Neural cell (in vitro differentiated cells): ENCODE results near the gene DIP2C. TPM values are rescaled to one million over a fixed set of nuclear protein-coding genes. Genes with fewer than 3 reads are reported as not detected.

ENCODE experiments used
- H2AFZ ChIP-seq: fragments of 200-600, 300-800 bp; sonication (generic), shearing (Covaris generic); 2 replicates; pipeline ENCODE4 v1.6.0; 2014; ENCODE audit warnings: low read depth, mild to moderate bottlenecking, antibody characterized with exemption, low read length, moderate library complexity
- H3F3A ChIP-seq: fragments of 200-600 bp; shearing (Covaris generic); 2 replicates; pipeline ENCODE4 v1.6.1; 2016; ENCODE audit warnings: mild to moderate bottlenecking, moderate library complexity, mixed read lengths, antibody characterized with exemption, low read length; ENCODE audit not compliant: insufficient read depth, poor library complexity, severe bottlenecking
- H3K27ac ChIP-seq: fragments of 200-600, 300-800 bp; sonication (generic), shearing (Covaris generic); 2 replicates; pipeline ENCODE4 v1.5.1; 2014; ENCODE audit warnings: mild to moderate bottlenecking, low read length, moderate library complexity
- H3K27me3 ChIP-seq: fragments of 300-800, 200-600 bp; sonication (generic), shearing (Covaris generic); 2 replicates; pipeline ENCODE4 v1.6.0; 2014; ENCODE audit warnings: mild to moderate bottlenecking, low read depth, low read length, moderate library complexity; ENCODE audit not compliant: insufficient read depth
- H3K36me3 ChIP-seq: fragments of 300-800, 200-600 bp; sonication (generic), shearing (Covaris generic); 2 replicates; pipeline ENCODE4 v1.5.1; 2014; ENCODE audit warnings: mild to moderate bottlenecking, antibody characterized with exemption, low read length, moderate library complexity; ENCODE audit not compliant: insufficient read depth
- H3K4me2 ChIP-seq: fragments of 300-800, 200-600 bp; sonication (generic), shearing (Covaris generic); 2 replicates; pipeline ENCODE4 v1.6.0; 2014; ENCODE audit warnings: mild to moderate bottlenecking, low read length
- H3K4me3 ChIP-seq: fragments of 300-800, 200-600 bp; sonication (generic), shearing (Covaris generic); 2 replicates; pipeline ENCODE4 v1.5.1; 2014; ENCODE audit warnings: mild to moderate bottlenecking, low read length, moderate library complexity
- H3K79me2 ChIP-seq: fragments of 200-600 bp; shearing (Covaris generic); replicated peaks from 2 replicates; pipeline ENCODE4 v1.6.0; 2014; ENCODE audit warnings: mild to moderate bottlenecking, low read length, moderate library complexity; ENCODE audit not compliant: insufficient read depth
- H3K9ac ChIP-seq: fragments of 300-800, 200-600 bp; sonication (generic), shearing (Covaris generic); 2 replicates; pipeline ENCODE4 v1.6.1; 2016; ENCODE audit warnings: mild to moderate bottlenecking, low read length, mixed read lengths
- H3K9me2 ChIP-seq: fragments of 200-600 bp; shearing (Covaris generic); 2 replicates; pipeline ENCODE4 v1.6.1; 2016; ENCODE audit warnings: mild to moderate bottlenecking, low read length, mixed read lengths; ENCODE audit not compliant: insufficient read depth
- H3K9me3 ChIP-seq: fragments of 200-600, 300-800 bp; sonication (generic), shearing (Covaris generic); 2 replicates; pipeline ENCODE4 v1.6.1; 2016; ENCODE audit warnings: mild to moderate bottlenecking, mixed run types, low read length, moderate library complexity, mixed read lengths
- H4K20me1 ChIP-seq: fragments of 200-600 bp; shearing (Covaris generic); 2 replicates; pipeline ENCODE4 v1.6.1; 2016; ENCODE audit warnings: mild to moderate bottlenecking, mixed run types; ENCODE audit not compliant: insufficient read depth
- EP300 ChIP-seq: fragments of 450-650 bp; conservative IDR thresholded peaks from 2 replicates; pipeline ENCODE4 v1.6.1; 2014; ENCODE audit warnings: antibody characterized with exemption, mild to moderate bottlenecking, moderate library complexity; ENCODE audit not compliant: poor library complexity, severe bottlenecking
- EZH2 ChIP-seq: fragments of 200-600, 300-800 bp; shearing (Covaris generic), sonication (generic); IDR thresholded peaks from 2 replicates; pipeline ENCODE4 v1.6.1; 2014; ENCODE audit warnings: antibody characterized with exemption, low read length, borderline replicate concordance, mild to moderate bottlenecking; ENCODE audit not compliant: insufficient read depth, poor library complexity, severe bottlenecking
- MXI1 ChIP-seq: fragments of 450-650 bp; conservative IDR thresholded peaks from 2 replicates; pipeline ENCODE4 v1.6.1; 2014; ENCODE audit warnings: antibody characterized with exemption, mild to moderate bottlenecking; ENCODE audit not compliant: poor library complexity, severe bottlenecking
- POLR2AphosphoS5 ChIP-seq: IDR thresholded peaks from 2 replicates; pipeline ENCODE4 v1.6.1; 2012
- RAD21 ChIP-seq: fragments of 450-650 bp; conservative IDR thresholded peaks from 2 replicates; pipeline ENCODE4 v1.6.1; 2014; ENCODE audit warnings: antibody characterized with exemption, mild to moderate bottlenecking, moderate library complexity
- SMC3 ChIP-seq: fragments of 450-650 bp; conservative IDR thresholded peaks from 2 replicates; pipeline ENCODE4 v1.6.1; 2014; ENCODE audit warnings: antibody characterized with exemption, mild to moderate bottlenecking, moderate library complexity; ENCODE audit not compliant: poor library complexity
- TAF1 ChIP-seq: IDR thresholded peaks from 2 replicates; pipeline ENCODE4 v1.6.1; 2012; ENCODE audit warnings: low read depth
- polyA plus RNA-seq: library from polyadenylated mRNA; depleted of rRNA; stranded (reverse); fragments of >200 nt; gene quantifications from 2 replicates; pipeline ENCODE4 v1.2.3, GENCODE V29; 2014
- TF ChIP-seq, protein P1 (sequence below): fragments of 450-650 bp; IDR thresholded peaks from 2 replicates; pipeline ENCODE4 v1.5.1; 2014; ENCODE audit warnings: antibody characterized with exemption, mild to moderate bottlenecking, moderate library complexity; ENCODE audit not compliant: poor library complexity, severe bottlenecking
- TF ChIP-seq, protein P2 (sequence below): IDR thresholded peaks from 2 replicates; pipeline ENCODE4 v1.6.1; 2012; ENCODE audit warnings: borderline replicate concordance

The DIP2C gene
- polyA plus RNA-seq, 1 donor from 2014 or later = 24.1 TPM

DNA sequence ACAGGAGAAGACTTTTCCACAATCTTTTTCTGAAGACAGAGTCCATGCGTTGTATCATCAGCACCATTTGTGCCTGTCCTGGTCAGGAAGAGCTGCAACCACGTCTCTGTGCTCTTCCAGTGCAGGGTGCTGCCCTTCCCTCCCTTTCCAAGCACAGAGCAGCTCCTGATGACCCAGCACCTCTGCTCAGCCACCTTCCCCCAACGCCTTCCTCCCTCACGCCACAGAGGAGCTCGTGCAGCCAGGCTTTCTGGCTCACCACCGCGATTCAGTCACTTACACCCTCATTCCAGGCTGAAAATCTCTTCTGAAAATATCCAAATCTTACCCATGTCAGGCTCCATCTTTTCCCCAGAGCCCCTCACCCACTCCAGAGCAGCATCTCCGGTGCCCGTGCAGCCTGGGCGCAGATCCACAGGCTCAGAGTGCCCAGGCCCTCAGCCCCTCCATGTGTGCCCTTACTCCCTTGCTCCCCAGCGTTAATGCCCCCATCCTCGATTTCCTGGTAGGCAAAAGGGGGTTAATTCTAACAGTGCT lies 181.5 kb downstream of the DIP2C start:
- no peaks in the 10 kb centered on the region for H4K20me1 ChIP-seq
- H3K27me3 ChIP-seq = no peaks in the 10 kb centered on the region
- no peaks in the 10 kb centered on the region for H3K9me2 ChIP-seq
- H3K79me2 ChIP-seq = peaks cover 71% of the 10 kb centered on the region
- no peak overlapping the region for H3K4me3 ChIP-seq
- H3K36me3 ChIP-seq = no peaks in the 10 kb centered on the region
- no peaks in the 10 kb centered on the region for H3F3A ChIP-seq
- H3K27ac ChIP-seq = no peak overlapping the region
- H2AFZ ChIP-seq = no peak overlapping the region
- no peak overlapping the region for H3K9ac ChIP-seq
- no peak overlapping the region for H3K4me2 ChIP-seq
- H3K9me3 ChIP-seq = no peaks in the 10 kb centered on the region
- no peak for TF ChIP-seq EZH2
- TF ChIP-seq TAF1 = no peak
- no peak for TF ChIP-seq MXI1
- TF ChIP-seq, protein P1, sequence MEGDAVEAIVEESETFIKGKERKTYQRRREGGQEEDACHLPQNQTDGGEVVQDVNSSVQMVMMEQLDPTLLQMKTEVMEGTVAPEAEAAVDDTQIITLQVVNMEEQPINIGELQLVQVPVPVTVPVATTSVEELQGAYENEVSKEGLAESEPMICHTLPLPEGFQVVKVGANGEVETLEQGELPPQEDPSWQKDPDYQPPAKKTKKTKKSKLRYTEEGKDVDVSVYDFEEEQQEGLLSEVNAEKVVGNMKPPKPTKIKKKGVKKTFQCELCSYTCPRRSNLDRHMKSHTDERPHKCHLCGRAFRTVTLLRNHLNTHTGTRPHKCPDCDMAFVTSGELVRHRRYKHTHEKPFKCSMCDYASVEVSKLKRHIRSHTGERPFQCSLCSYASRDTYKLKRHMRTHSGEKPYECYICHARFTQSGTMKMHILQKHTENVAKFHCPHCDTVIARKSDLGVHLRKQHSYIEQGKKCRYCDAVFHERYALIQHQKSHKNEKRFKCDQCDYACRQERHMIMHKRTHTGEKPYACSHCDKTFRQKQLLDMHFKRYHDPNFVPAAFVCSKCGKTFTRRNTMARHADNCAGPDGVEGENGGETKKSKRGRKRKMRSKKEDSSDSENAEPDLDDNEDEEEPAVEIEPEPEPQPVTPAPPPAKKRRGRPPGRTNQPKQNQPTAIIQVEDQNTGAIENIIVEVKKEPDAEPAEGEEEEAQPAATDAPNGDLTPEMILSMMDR = no peak
- TF ChIP-seq POLR2AphosphoS5 = no peak
- TF ChIP-seq, protein P2, sequence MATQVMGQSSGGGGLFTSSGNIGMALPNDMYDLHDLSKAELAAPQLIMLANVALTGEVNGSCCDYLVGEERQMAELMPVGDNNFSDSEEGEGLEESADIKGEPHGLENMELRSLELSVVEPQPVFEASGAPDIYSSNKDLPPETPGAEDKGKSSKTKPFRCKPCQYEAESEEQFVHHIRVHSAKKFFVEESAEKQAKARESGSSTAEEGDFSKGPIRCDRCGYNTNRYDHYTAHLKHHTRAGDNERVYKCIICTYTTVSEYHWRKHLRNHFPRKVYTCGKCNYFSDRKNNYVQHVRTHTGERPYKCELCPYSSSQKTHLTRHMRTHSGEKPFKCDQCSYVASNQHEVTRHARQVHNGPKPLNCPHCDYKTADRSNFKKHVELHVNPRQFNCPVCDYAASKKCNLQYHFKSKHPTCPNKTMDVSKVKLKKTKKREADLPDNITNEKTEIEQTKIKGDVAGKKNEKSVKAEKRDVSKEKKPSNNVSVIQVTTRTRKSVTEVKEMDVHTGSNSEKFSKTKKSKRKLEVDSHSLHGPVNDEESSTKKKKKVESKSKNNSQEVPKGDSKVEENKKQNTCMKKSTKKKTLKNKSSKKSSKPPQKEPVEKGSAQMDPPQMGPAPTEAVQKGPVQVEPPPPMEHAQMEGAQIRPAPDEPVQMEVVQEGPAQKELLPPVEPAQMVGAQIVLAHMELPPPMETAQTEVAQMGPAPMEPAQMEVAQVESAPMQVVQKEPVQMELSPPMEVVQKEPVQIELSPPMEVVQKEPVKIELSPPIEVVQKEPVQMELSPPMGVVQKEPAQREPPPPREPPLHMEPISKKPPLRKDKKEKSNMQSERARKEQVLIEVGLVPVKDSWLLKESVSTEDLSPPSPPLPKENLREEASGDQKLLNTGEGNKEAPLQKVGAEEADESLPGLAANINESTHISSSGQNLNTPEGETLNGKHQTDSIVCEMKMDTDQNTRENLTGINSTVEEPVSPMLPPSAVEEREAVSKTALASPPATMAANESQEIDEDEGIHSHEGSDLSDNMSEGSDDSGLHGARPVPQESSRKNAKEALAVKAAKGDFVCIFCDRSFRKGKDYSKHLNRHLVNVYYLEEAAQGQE = no peak
- TF ChIP-seq RAD21 = no peak
- no peak for TF ChIP-seq SMC3
- TF ChIP-seq EP300 = no peak

DNA sequence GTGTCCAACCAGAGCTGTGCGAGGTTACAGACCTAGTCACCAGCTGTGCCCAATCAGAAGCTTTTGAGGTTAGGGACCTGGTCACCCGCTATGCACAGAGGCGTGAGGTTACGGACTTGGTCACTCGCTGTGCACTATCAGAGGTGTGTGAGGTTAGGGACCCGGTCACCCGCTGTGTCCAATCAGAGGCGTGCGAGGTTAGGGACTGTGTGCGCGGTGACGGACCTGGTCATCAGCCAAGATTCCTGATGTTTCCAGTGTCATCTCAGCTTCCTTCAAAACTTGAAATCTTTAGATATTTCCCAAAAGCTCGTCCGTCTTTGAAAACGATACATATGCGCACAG lies 182.1 kb downstream of the DIP2C start:
- H3K27me3 ChIP-seq = no peaks in the 10 kb centered on the region
- H3K79me2 ChIP-seq = peaks cover 71% of the 10 kb centered on the region
- H3K27ac ChIP-seq = no peak overlapping the region
- no peak overlapping the region for H2AFZ ChIP-seq
- no peaks in the 10 kb centered on the region for H3K9me3 ChIP-seq
- H3K9me2 ChIP-seq = no peaks in the 10 kb centered on the region
- no peaks in the 10 kb centered on the region for H4K20me1 ChIP-seq
- H3K4me2 ChIP-seq = no peak overlapping the region
- no peaks in the 10 kb centered on the region for H3K36me3 ChIP-seq
- H3K9ac ChIP-seq = no peak overlapping the region
- H3K4me3 ChIP-seq = no peak overlapping the region
- TF ChIP-seq, protein P1 = no peak
- TF ChIP-seq SMC3 = no peak
- TF ChIP-seq EP300 = no peak
- no peak for TF ChIP-seq POLR2AphosphoS5
- TF ChIP-seq RAD21 = no peak
- TF ChIP-seq EZH2 = no peak
- TF ChIP-seq, protein P2 = no peak
- no peak for TF ChIP-seq TAF1
- no peak for TF ChIP-seq MXI1
- no peaks in the 10 kb centered on the region for H3F3A ChIP-seq
